Measurements from ENCODE around the gene TMEM202. TPM values are rescaled to one million over a fixed set of nuclear protein-coding genes. Genes with fewer than 3 reads are reported as not detected.
"Not testable (repeated sequence)": the region's sequence is repeated elsewhere in the genome, so short reads cannot be mapped to it uniquely, and the experiment has no call there.

TMEM202 gene
- total RNA-seq, 3 donors from 2014 or later: not detected

GRCh38 chr15:72437650-72438316 is 39.7 kb downstream of the TMEM202 start:
- ATAC-seq: no peak
- intact Hi-C loops (cut with DNase I, micrococcal nuclease): no loop called here
- Histone ChIP-seq H3K4me1 (ENCODE audit: low read depth) (no peaks in the 10 kb centered on the region), H3K4me3 (no peak overlapping the region), H3K36me3 (ENCODE audit: low read depth) (no peaks in the 10 kb centered on the region), H3K9me3 (peaks cover 17% of the 10 kb centered on the region)
- DNase-seq: no peak
- TF ChIP-seq, protein P1, sequence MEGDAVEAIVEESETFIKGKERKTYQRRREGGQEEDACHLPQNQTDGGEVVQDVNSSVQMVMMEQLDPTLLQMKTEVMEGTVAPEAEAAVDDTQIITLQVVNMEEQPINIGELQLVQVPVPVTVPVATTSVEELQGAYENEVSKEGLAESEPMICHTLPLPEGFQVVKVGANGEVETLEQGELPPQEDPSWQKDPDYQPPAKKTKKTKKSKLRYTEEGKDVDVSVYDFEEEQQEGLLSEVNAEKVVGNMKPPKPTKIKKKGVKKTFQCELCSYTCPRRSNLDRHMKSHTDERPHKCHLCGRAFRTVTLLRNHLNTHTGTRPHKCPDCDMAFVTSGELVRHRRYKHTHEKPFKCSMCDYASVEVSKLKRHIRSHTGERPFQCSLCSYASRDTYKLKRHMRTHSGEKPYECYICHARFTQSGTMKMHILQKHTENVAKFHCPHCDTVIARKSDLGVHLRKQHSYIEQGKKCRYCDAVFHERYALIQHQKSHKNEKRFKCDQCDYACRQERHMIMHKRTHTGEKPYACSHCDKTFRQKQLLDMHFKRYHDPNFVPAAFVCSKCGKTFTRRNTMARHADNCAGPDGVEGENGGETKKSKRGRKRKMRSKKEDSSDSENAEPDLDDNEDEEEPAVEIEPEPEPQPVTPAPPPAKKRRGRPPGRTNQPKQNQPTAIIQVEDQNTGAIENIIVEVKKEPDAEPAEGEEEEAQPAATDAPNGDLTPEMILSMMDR (IDR thresholded peaks at IDR 0.05): no peak

DNA sequence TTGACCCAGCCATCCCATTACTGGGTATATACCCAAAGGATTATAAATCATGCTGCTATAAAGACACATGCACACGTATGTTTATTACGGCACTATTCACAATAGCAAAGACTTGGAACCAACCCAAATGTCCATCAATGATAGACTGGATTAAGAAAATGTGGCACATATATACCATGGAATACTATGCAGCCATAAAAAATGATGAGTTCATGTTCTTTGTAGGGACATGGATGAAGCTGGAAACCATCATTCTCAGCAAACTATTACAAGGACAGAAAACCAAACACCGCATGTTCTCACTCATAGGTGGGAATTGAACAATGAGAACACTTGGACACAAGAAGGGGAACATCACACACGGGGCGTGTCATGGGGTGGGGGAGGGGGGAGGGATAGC is 44.7 kb downstream of the TMEM202 start:
- intact Hi-C loops (cut with DNase I, micrococcal nuclease); H3K4me3 ChIP-seq; H3K36me3 ChIP-seq (ENCODE audit: low read depth); DNase-seq; H3K4me1 ChIP-seq (ENCODE audit: low read depth); ATAC-seq; H3K9me3 ChIP-seq: not testable (repeated sequence)

DNA sequence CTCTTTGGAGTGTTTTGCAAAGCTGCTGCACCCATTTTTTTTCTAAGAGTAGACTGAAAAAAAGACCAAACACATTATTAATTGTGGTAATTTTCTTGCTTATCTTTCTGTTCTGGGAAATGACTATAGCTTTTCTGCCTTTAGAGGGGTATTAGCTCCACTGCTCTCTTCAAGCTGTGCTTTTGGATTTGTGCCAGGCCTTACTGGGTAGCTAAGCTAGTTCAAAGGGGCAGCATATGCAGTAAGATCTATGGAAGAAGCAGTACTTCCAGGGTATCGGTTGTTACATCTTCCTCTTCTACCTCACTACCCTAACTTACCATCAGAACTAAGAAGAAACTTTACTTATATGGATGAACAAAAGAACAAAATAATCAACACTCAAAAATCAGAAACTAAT is 47.3 kb downstream of the TMEM202 start:
- TF ChIP-seq, protein P1 (IDR thresholded peaks at IDR 0.05): no peak
- Histone ChIP-seq H3K36me3 (ENCODE audit: low read depth) (no peaks in the 10 kb centered on the region), H3K9me3 (no peaks in the 10 kb centered on the region), H3K4me1 (ENCODE audit: low read depth) (no peaks in the 10 kb centered on the region), H3K4me3 (no peak overlapping the region)
- no peak for ATAC-seq
- DNase-seq: no peak
- intact Hi-C loops (cut with DNase I, micrococcal nuclease): no loop called here

- Histone ChIP-seq H3K36me3 (ENCODE audit: low read depth) (no peaks in the 10 kb centered on the region), H3K9me3 (no peaks in the 10 kb centered on the region), H3K4me3 (no peak overlapping the region), H3K4me1 (ENCODE audit: low read depth) (no peaks in the 10 kb centered on the region)
- TF ChIP-seq, protein P1 (IDR thresholded peaks at IDR 0.05): no peak
- intact Hi-C loops (cut with DNase I, micrococcal nuclease): no loop called here
- no peak for ATAC-seq
- DNase-seq: no peak
Measured at GRCh38 chr15:72450805-72451204, 52.7 kb downstream of the TMEM202 start.

DNA sequence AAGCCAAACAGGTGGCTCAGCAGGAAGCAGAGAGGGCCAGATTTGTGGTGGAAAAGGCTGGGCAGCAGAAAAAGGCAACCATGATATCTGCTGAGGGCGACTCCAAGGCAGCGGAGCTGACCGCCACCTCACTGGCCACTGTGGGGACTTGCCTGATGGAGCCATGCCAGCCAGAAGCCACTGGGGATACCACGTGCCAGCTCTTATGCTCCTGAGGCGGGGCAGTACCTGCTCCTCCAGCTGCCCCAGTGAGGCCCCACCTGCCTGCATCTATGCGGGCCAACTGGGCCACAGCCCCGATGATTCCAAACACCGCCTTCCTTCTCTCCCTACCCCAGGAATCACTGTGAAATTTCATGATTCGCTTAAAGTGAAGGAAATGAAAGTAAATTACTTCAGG is 53.1 kb downstream of the TMEM202 start:
- Histone ChIP-seq H3K4me1 (ENCODE audit: low read depth) (no peaks in the 10 kb centered on the region), H3K36me3 (ENCODE audit: low read depth) (no peaks in the 10 kb centered on the region), H3K4me3 (no peak overlapping the region), H3K9me3 (no peaks in the 10 kb centered on the region)
- ATAC-seq: no peak
- intact Hi-C loops (cut with DNase I, micrococcal nuclease): no loop called here
- no peak for DNase-seq
- TF ChIP-seq, protein P1 (IDR thresholded peaks at IDR 0.05): no peak

DNA sequence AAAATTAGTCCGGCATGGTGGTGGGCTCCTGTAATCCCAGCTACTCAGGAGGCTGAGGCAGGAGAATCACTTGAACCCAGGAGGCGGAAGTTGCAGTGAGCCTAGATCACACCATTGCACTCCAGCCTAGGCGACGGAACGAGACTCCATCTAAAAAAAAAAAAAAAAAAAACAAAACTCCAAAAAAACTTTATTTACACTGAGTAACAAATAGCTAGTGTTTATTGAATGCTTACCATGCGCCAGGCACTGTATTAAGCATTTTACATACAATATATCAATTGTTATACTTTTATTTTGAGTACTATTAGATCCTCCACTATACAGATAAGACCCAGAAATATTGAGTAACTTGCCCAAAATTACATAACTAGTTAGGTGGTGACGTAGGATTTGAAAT is 58.6 kb downstream of the TMEM202 start:
- H3K9me3 ChIP-seq: no peaks in the 10 kb centered on the region
- ATAC-seq (no peak), DNase-seq (no peak)
- no peaks in the 10 kb centered on the region for H3K36me3 ChIP-seq (ENCODE audit: low read depth)
- TF ChIP-seq, protein P1 (IDR thresholded peaks at IDR 0.05): no peak
- no peak overlapping the region for H3K4me3 ChIP-seq
- H3K4me1 ChIP-seq (ENCODE audit: low read depth): no peaks in the 10 kb centered on the region
- intact Hi-C loops (cut with DNase I, micrococcal nuclease): no loop called here

Other genes starting within 250 kb of the TMEM202 start
- 1 to 10 TPM in 2 of 3 donors, under 1 TPM in 1; 0.98 to 8.0 (median 2.5) TPM for gene GRAMD2A, start 200.5 kb upstream of the TMEM202 start, total RNA-seq
- 100 to 1,000 TPM; 328 to 450 (median 372) TPM for gene PKM, start 167.1 kb upstream of the TMEM202 start, total RNA-seq
- 10 to 100 TPM; 32.9 to 89.3 (median 61.4) TPM for gene PARP6, start 125.8 kb upstream of the TMEM202 start, total RNA-seq
- 1 to 10 TPM in 2 of 3 donors, under 1 TPM in 1; 0.67 to 3.8 (median 3.0) TPM for gene CELF6, start 78.1 kb upstream of the TMEM202 start, total RNA-seq
- 100 to 1,000 TPM in 1 of 3 donors, 10 to 100 TPM in 2; 81.0 to 105 (median 96.5) TPM for gene HEXA, start 22.3 kb upstream of the TMEM202 start, total RNA-seq
- gene ARIH1, start 76.0 kb downstream of the TMEM202 start, total RNA-seq: 100 to 1,000 TPM; 109 to 205 (median 118) TPM